Lung microvascular endothelial cell (primary cell): ENCODE data around the gene DDX24. TPM values are rescaled to one million over a fixed set of nuclear protein-coding genes. Genes with fewer than 3 reads are reported as not detected.

Experiments used
- DNase-seq, 2 donors: peaks; one replicate each; pipeline versions ENCODE4 v3.0.0 to v3.0.0-alpha.2; 2010; ENCODE audit warnings: low read depth in 2 of 2
- total RNA-seq: library from RNA; depleted of rRNA; stranded (reverse); fragments of >200 nt; gene quantifications from 2 replicates; pipeline ENCODE4 v1.2.1, GENCODE V29; 2014

DDX24 gene
- total RNA-seq, 1 donor from 2014 or later, result 79.8 TPM

DNA sequence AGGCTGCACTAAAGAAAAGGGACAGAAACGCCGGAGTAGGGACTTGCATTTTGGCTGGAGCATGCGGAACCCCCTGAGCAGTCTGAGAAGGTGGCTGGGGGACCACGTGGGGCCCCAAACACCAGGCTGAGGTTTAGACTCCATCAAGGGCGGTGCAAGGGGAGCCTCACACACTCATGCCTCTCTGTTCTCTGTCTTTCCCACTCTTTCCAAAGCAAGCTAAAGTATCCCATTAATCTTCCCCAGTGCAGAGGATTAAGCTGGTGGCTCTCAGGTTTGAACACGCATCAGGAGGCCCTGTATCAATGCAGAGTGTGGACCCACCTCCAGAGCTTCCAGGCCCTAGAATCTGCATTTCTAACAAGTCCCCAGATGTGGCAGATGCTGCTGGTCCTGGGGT is 70.4 kb downstream of the DDX24 start:
- DNase-seq, result no peak

DNA sequence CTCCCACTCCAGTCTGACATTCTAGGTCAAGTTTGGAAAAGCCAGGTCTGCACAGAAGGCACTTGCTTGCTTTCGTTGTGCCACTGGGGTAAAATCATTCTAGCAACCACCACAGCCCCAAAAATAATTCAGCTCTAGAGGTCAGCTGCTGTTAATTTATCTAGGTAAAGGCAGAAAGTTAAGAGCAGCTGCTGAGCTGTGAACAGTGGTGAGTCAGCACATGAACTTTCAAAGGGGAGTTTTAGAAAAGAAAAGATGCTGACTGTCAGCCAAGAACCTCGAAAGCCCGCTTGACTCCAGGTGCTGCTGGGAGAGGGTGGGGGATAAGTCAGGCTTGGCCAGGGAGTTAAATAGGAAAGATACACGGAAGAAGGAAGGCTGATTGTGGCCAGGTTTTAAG is 71.2 kb downstream of the DDX24 start:
- no peak for DNase-seq

DNA sequence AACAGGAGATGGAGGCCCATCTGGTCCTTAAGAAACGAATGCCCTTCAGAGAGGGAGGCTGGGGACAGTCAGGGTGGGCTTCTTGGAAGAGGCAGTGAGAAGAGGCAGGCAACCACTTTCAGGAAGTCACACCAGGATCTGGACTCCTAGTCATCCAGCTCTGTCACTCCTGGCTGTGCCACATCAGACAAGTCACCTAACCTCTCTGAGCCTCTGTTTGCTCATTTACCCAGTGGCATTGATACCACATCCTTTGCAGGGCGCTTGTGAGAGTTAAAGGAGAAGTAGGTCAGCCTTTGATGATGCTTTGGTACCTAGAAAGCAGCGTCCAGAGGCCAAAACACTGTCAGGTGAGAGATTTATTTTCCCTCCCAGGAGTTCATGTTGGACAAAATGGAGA is 72.8 kb downstream of the DDX24 start:
- no peak for DNase-seq

DNA sequence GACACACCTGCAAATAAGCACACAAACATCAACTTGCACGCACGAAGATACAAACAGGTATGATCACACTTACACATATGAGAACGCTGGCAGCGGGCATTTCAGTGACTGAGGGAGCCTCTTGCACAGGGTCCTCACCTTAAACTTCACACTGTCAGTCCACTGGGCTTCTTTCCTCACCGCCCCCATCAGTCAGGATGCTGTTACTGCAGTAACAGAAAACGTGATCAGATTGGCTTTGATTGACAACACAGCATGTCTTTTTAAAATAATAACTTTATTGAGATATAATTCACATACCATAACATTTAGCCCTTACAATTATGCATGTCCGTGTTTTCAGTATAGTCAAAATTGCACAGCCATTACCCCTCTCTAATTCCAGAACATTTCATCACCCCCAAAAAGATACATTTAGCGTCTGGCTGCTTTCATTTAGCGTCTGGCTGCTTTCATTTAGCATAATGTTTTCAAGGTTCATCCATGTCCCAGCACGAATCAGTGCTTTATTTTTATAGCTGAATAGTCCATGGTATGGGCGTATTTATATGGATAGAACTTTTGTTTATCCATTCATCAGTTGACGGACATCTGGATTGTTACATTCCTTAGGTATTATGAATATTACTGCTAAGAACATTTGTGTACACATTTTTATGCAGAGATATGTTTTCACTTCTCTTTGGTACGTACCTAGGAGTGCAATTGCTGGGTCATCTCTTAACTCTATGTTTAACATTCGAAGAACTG is 75.5 kb downstream of the DDX24 start:
- DNase-seq, result peak in 1 of 2 donors; percentile 21

DNA sequence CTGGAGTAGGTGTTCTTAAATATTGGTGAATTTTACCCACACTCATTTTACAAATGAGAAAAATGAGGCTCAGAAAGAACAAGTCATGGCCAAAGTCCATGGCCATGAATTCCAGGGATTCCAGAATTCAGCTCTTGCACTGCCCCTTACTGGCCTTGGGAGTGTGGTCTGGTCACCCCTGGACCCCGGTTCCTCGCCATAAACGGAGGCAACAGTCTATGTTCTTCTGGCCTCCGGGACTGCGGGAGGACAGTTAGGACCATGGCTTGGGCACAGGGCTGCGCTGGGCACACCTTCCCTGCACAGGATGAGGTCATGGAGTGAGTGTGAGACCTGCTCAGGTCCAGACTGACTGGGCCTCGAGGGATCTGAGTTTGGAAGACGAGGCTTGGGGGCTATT is 77.0 kb downstream of the DDX24 start:
- DNase-seq, result no peak

DNA sequence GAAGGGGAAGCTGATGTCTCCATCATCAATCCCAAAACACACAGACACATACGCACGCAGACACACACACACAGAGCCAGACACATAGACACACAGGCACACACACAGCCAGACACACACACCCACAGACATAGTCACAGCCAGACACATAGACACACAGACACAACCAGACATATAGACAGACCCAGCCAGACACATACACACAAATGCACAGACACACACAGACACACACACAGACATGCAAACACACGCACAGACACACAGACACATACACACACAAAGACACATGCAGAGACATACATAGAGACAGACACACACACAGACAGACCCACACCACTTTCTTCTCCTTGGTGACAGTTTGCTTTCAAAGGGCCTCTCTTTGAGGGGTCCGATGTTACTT is 77.6 kb downstream of the DDX24 start:
- DNase-seq, result no peak

DNA sequence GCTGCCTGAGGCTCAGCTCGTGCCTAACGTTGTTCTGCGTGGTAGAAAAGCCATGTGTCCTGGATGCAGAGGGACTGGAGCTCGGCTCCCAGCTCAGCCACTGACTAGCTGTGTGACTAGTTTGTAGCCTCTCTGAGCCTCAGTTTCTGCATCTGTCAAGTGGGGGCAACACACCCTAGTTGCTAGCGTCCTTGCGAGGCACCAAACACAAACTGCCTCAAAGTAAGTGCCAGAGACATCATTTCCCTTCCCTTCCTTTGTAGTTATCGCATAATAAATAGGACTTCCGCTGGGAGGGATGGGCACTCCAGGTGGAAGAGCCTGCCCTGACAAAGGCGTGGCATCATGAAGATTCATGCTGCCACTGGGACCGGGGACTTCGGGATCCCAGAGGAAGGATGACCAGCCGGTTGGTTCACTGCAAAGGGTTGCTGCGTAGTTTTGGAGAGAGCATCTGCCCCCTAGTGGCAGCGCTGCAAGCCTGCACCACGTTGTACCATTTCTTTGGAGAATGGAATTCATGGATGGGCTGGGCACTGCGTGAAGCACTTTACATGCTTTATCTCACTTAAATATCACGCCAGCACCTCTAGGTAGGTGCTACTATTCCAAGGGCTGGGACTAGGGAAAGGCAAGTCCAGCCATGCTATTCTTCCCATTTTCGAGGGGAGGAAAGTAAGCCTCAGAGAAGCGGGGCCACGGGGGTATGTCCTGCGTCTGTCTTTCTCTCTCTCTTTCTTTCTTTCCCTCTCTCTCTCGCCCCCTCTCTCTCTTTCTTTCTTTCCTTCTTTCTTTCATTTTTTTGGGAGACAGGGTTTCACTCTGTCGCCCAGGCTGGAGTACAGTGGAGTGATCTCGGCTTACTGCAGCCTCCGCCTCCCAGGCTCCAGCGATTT is 79.3 kb downstream of the DDX24 start:
- peak; percentile 69 to 77 for DNase-seq

DNA sequence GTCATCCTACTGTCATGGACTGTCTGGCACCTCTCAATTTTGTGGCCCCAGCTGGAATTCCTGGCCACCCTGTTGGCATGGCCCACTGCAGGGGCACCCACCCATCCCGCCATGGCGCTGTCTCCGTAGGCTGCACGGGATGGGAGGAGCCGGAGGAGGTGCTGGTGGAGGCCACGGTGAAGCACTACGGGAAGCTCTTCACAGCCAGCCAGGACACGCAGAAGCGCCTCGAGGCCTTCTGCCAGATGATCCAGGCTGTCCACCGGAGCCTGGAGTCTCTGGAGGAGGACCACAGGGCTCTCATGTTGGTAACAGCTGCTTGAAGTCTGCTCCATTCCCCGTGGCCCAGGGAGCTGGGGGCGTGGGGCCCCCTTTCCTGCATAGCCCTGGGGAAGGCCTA is 80.0 kb downstream of the DDX24 start:
- no peak for DNase-seq

DNA sequence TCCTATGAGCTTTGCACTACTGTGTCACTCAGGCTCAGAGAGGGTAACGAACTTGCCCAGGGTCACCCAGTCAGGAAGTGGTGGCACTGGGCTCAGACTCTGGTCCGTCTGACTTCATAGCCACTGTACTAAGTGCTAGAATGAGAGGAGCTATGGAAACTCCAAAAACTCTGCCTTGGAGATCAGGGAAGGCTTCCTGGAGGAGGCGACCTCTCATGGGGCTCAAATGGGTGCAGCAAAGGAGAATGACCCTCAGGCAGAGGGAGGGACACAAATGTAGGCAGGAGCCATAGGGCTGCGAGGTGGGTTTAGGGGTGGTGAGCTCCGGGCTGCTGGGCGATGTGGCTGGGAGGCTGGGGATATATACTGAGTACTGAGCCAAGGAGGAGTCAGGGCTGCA is 80.7 kb downstream of the DDX24 start:
- DNase-seq, result no peak

DNA sequence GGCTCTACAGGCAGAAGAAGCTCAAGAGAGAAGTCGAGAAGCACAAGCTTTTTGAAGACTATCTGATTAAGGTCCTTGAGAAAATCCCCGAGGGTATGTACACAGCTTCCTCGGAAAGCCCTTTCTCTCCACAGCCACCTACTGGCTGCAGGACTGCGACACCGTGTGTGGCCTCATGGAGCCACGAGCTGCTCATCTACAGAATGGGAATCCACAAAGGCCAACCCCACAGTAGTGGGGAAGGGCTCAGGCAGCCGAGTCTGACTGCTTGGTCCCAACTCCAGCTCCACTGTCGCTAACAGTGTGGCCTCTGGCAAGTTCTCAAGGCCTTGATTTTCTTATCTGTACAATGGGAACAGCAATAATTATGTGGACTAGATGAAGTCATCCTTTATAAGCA is 81.4 kb downstream of the DDX24 start:
- no peak for DNase-seq

DNA sequence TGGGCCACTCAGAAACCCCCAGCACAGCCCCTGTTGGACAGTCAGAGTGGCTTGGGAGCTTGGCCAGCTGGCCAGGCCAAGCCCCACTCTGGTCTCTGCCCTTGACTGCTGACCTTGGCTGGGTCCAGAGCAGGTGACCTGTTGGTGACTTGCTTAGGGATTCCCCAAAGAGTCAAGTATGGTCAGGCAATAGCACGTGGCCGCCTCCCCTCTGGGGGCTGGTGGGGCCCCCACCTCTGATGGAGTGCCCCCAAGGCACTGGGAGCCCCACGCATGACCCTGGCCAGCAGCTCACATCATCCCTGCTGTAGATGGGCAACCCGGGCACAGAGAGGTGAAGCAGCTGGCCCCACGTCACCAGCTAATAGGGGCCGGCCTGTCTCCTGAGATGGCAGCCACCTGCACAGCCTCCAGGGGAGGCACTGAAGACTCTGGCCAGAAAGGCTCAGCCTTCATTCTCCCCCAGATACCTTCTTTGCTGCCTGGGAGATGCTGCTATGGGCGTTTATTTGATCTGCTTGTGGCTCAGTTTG is 82.1 kb downstream of the DDX24 start:
- DNase-seq, result no peak

Other genes with a start within 250 kb of the DDX24 start
- not detected in 2 replicates for gene FAM181A, start 153.9 kb downstream of the DDX24 start, total RNA-seq
- gene ASB2, start 104.6 kb downstream of the DDX24 start, total RNA-seq, result not detected in 2 replicates
- not detected in 2 replicates for gene CCDC197, start 83.9 kb downstream of the DDX24 start, total RNA-seq
- 0.40 and 0.44 TPM in 2 replicates for gene OTUB2, start 54.9 kb downstream of the DDX24 start, total RNA-seq
- gene IFI27L1, start 108 bp upstream of the DDX24 start, total RNA-seq, result 8.3 and 14.2 TPM in 2 replicates
- 7.9 and 78.0 TPM in 2 replicates for gene IFI27, start 29.5 kb upstream of the DDX24 start, total RNA-seq
- gene IFI27L2, start 48.4 kb upstream of the DDX24 start, total RNA-seq, result 9.3 and 15.0 TPM in 2 replicates
- under 0.01 TPM in 1 of 2 replicates, not detected in the other for gene PPP4R4, start 93.1 kb upstream of the DDX24 start, total RNA-seq
- gene SERPINA10, start 212.1 kb upstream of the DDX24 start, total RNA-seq, result not detected in 2 replicates
- not detected in 2 replicates for gene SERPINA6, start 242.1 kb upstream of the DDX24 start, total RNA-seq